ENCODE data around the gene CEP63. TPM values are rescaled to one million over a fixed set of nuclear protein-coding genes. Genes with fewer than 3 reads are reported as not detected.

Gene CEP63
- total RNA-seq, 1 experiment from 2014 or later = 19.1 TPM

DNA sequence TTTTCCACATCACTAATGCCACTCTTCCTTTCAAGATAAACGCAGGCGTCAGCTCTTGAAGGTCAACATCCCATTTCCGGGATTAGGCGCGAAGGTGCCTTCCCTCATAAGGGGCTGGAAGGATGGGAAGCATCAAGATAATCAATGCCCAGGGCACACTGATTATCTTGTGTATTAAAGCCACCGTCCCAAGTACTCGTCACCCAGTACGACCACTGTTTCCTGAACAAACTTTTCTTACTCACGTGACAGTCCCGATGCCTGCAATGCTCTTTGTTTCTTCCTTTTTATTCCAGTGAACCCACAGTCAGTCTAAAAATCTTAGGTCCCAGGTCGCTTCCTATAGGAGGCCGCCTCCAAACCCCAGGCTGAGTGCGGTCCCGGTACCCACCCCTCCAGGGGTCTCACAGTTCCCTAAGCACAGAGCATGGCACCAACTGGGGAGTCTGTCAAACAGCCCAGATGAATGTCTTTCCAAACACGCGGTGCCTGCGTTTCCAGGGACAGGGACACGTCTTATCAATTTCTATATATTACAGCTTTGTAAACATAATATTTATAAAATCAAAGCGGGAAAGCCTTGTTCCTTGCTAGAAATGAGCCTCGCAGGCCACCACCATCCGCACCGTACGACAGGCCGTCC is 661 bp upstream of the CEP63 start:
- intact Hi-C loops (cut with micrococcal nuclease) = no loop called here
- no peaks in the 10 kb centered on the region for H3K9me2 ChIP-seq (ENCODE audit: insufficient read depth)
- peaks cover 14 to 22% of the 10 kb centered on the region in 2 experiments for H3K36me3 ChIP-seq (ENCODE audit: control insufficient read depth in 1 of 2, insufficient read depth in 2 of 2, low read length in 2 of 2)
- H3K4me3 ChIP-seq (replicated peaks in 1 of 2; ENCODE audit: low read depth in 1 of 2, low read length in 2 of 2) = peak overlapping the region; percentile 85 to 93
- H3K9me3 ChIP-seq (ENCODE audit: control insufficient read depth in 1 of 2, insufficient read depth in 1 of 2, low read depth in 1 of 2, low read length in 2 of 2) = no peaks in the 10 kb centered on the region
- no peaks in the 10 kb centered on the region for H3K27me3 ChIP-seq (ENCODE audit: insufficient read depth, low read length)
- peak overlapping the region; percentile 86 for H3K4me2 ChIP-seq (ENCODE audit: low read length)
- POLR2A ChIA-PET = interaction anchor here (0.8 kb wide), 1 partner anchor 11 kb away, joined by 3 read pairs; no protein-coding TSS in a partner anchor
- CTCF ChIA-PET = interaction anchor here (1.0 to 1.4 kb wide), 2 partner anchors 10 to 172 kb away, joined by 3 read pairs; no protein-coding TSS in a partner anchor
- peaks cover 16 to 35% of the 10 kb centered on the region in 2 experiments for H3K4me1 ChIP-seq (ENCODE audit: control insufficient read depth in 1 of 2, insufficient read depth in 2 of 2, low read length in 2 of 2)
- H4K20me1 ChIP-seq (ENCODE audit: insufficient read depth) = no peaks in the 10 kb centered on the region
- no peak overlapping the region for H2AFZ ChIP-seq (ENCODE audit: low read depth, low read length, poor library complexity, severe bottlenecking)
- DNase-seq (ENCODE audit: low read depth, low spot score) (no peak), ATAC-seq (peak; percentile 28)
- RAD21 ChIA-PET (ENCODE audit: low non-redundant PET in 1 of 2, low total read pairs in 2 of 2, uncharacterized antibody in 2 of 2, unreplicated experiment in 2 of 2) = no interaction called here
- BruUV-seq (replicated peaks) = TSS peak; percentile 60
- TF ChIP-seq SIN3A (IDR thresholded peaks at IDR 0.05; ENCODE audit: low read depth) (no peak), ELF1 (IDR thresholded peaks at IDR 0.05; ENCODE audit: borderline replicate concordance, low read depth) (0 out of 2 replicates have a peak, but pooled peaks have one; percentile 27)
- peak overlapping the region; percentile 90 for H3K9ac ChIP-seq (ENCODE audit: low read length)
- peak overlapping the region; percentile 88 for H3K27ac ChIP-seq (ENCODE audit: low read depth, low read length)
- H3K79me2 ChIP-seq (ENCODE audit: insufficient read depth, low read length) = peaks cover 47% of the 10 kb centered on the region

DNA sequence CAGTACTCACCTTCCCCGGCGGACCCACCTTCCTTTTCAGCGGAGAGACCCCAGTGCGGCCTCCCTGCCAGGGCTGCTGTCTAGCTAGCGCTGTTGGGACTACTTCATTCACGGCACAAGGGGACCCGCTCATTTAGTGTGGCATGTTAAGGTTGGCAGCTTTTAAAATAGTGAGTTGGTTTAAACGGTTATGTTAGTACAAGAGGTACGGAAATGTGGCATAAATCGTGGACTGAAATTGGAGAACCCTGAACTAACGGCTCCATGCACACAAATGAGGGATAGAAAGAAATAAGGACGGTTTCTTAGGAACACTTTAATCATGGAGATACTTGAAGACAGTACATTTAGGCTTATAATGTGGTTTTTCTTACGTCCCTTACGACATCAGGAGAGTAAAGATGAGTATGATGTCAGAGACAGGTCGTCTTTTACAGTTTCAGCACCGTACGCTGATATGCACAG is 752 bp downstream of the CEP63 start:
- intact Hi-C loops (cut with micrococcal nuclease) = no loop called here
- no peaks in the 10 kb centered on the region for H4K20me1 ChIP-seq (ENCODE audit: insufficient read depth)
- H2AFZ ChIP-seq (ENCODE audit: low read depth, low read length, poor library complexity, severe bottlenecking) = no peak overlapping the region
- peak overlapping the region; percentile 85 to 93 for H3K4me3 ChIP-seq (replicated peaks in 1 of 2; ENCODE audit: low read depth in 1 of 2, low read length in 2 of 2)
- peaks cover 51% of the 10 kb centered on the region for H3K79me2 ChIP-seq (ENCODE audit: insufficient read depth, low read length)
- peak overlapping the region; percentile 86 for H3K4me2 ChIP-seq (ENCODE audit: low read length)
- H3K9me2 ChIP-seq (ENCODE audit: insufficient read depth) = no peaks in the 10 kb centered on the region
- BruUV-seq (replicated peaks) = no TSS peak
- peaks cover 16 to 35% of the 10 kb centered on the region in 2 experiments for H3K4me1 ChIP-seq (ENCODE audit: control insufficient read depth in 1 of 2, insufficient read depth in 2 of 2, low read length in 2 of 2)
- peak overlapping the region; percentile 88 for H3K27ac ChIP-seq (ENCODE audit: low read depth, low read length)
- ATAC-seq = peak; percentile 39
- ChIA-PET RAD21 (ENCODE audit: low non-redundant PET in 1 of 2, low total read pairs in 2 of 2, uncharacterized antibody in 2 of 2, unreplicated experiment in 2 of 2) (interaction anchor here in 1 of 2 experiments (0.6 kb wide), 1 partner anchor 108 kb away, joined by 4 read pairs; no protein-coding TSS in a partner anchor), POLR2A (no interaction called here), CTCF (interaction anchor here (1.0 to 1.4 kb wide), 2 partner anchors 11 to 173 kb away, joined by 3 read pairs; no protein-coding TSS in a partner anchor)
- H3K9me3 ChIP-seq (ENCODE audit: control insufficient read depth in 1 of 2, insufficient read depth in 1 of 2, low read depth in 1 of 2, low read length in 2 of 2) = no peaks in the 10 kb centered on the region
- no peak for DNase-seq (ENCODE audit: low read depth, low spot score)
- H3K36me3 ChIP-seq (ENCODE audit: control insufficient read depth in 1 of 2, insufficient read depth in 2 of 2, low read length in 2 of 2) = peaks cover 5 to 9% of the 10 kb centered on the region in 2 experiments; a peak in 3 of 4 replicates
- TF ChIP-seq RAD21 (IDR thresholded peaks at IDR 0.05; ENCODE audit: low read depth) = no peak
- peak; percentile 67 for TF ChIP-seq ZFX (IDR thresholded peaks at IDR 0.05)
- H3K27me3 ChIP-seq (ENCODE audit: insufficient read depth, low read length) = no peaks in the 10 kb centered on the region
- H3K9ac ChIP-seq (ENCODE audit: low read length) = peak overlapping the region; percentile 90

Measured in HCT116 (cell line).